Colon (tissue), 2 donors: ENCODE measurements around the gene GLP1R.
"Not testable (repeated sequence)": the region's sequence is repeated elsewhere in the genome, so short reads cannot be mapped to it uniquely, and the experiment has no call there.

ENCODE experiments used
- FAIRE-seq: peaks from 2 replicates; lab custom pipeline; 2012; peaks lifted over from hg19 to GRCh38; lab: Jason Lieb, UNC
- donor health status: control.
- donor health status: control.

Gene GLP1R

DNA sequence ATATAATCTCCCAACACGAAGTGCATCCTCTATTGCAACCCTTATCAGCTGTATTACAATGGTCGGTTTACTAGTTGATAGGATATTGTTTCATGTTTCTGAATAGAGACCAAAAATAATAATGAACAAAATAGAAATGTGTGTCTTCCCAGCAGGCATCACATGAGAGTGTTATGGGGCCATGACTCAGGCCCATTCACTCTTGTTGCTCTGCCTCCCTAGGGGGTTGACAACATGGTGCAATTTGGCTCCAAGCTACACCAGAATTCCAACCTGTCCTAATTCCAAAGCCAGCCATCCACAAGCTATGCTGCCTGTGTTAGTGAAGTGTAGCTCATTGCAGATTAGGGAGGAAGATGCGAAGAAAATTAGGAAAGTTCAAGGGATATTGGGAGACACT is 79.5 kb downstream of the GLP1R start:
- no peak for FAIRE-seq

DNA sequence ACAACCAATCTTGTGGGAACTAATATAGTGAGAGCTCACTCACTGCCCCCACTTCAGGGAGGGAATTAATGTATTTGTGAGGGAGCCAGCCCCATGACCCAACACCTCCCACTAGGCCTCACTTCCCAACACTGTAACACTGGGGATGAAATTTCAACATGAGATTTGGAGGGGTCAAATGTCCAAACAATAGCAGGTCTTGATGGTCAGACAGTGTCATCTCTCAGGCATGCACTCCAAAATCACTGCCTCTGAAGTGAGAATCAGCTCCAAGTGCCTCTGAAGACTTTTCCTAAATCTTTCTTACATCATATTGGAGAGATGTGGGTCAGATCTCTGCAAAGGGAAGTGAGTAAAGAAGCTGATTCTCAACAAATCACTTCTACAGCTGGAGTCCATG is 80.3 kb downstream of the GLP1R start:
- FAIRE-seq: no peak

DNA sequence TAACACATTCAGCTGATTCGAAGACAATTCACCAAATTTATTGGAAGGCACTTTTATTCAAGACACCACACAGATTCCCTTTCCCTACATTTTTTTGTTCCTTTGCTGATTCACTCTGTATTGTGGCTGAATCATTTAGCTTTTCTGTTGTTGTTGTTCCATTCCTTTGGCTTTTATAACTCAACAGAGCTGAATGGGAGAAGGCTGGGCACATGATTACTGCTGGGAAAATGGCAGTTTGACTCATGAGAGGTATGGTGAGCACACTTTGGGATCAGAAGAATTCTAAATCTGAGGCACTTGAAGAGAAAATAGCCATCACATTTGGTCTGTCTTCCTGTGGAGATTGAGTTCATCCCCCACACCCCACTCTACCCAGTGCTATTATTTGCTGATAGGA is 82.1 kb downstream of the GLP1R start:
- FAIRE-seq: no peak

DNA sequence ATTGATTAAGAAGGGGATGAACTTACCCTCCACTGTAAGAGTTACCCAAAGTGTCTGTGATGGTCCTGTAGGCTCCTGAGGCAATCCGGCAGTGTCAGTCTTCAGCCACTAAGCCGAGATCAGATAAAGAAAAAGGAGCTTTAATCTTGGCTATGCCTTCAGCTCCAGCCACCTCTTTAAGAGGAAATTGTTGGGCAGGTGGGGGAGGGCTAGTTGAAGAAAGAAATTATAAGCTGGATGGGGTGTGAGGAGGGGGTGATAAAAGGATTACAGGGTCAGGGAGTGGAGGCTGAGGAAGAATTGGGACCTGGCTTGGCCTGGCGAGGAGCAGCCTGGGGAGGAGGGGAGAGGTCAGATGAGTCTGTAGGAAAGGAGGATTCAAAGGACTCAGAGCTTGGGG is 86.2 kb downstream of the GLP1R start:
- not testable (repeated sequence) for FAIRE-seq

DNA sequence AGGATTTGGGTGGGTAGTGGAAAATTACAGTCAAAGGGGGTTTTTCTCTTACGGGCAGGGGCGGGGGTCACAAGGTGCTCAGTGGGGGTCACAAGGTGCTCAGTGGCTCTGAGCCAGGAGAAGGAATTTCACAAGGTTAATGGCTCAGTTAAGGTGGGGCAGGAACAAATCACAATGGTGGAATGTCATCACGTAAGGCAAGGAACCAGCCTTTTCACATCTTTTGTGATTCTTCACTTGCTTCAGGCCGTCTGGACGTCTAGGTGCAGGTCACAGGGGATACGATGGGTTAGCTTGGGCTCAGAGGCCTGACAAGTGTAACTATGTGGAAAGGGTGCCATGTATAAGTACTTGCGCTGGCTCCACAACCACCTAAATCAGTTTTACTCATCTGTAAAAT is 87.6 kb downstream of the GLP1R start:
- FAIRE-seq: not testable (repeated sequence)

DNA sequence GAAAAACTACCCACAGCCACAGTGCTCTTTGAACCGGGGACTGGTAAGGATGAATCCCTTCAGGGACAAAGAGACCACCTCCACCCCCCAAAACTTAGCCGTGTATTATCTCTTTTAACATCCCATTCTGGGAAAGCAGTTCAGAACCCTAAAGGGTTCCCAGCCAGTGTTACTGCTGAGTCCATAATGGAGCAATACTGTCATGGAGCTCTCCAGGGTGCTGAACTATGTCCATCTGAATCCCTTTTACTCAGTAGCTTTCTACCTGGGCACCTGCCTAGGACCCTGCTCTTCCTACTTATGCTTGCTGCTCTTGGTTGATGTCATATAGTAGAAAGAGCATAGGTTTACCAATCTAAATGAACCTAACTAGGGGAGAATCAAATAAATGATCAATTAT is 88.7 kb downstream of the GLP1R start:
- FAIRE-seq: no peak
